ENCODE data around the gene ACTL7B.
A peak's percentile ranks its signal among the peaks of the same experiment; 100 is the strongest.
"Not testable (repeated sequence)": the region's sequence is repeated elsewhere in the genome, so short reads cannot be mapped to it uniquely, and the experiment has no call there.

The ACTL7B gene

DNA sequence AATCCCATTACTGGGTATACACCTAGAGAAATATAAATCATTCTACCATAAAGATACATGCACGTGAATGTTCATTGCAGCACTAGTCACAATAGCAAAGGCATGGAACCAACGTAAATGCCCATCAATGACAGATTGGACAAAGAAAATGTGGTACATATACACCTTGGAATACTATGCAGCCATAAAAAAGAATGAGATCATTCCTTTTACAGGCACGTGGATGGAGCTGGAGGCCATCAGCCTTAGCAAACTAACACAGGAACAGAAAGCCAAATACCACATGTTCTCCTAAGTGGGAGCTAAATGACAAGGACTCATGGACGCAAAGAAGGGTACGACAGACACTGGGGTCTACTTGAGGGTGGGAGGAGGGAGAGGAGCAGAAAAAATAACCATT, 16.2 kb downstream of the ACTL7B start:
- DNase-seq: not testable (repeated sequence)

DNA sequence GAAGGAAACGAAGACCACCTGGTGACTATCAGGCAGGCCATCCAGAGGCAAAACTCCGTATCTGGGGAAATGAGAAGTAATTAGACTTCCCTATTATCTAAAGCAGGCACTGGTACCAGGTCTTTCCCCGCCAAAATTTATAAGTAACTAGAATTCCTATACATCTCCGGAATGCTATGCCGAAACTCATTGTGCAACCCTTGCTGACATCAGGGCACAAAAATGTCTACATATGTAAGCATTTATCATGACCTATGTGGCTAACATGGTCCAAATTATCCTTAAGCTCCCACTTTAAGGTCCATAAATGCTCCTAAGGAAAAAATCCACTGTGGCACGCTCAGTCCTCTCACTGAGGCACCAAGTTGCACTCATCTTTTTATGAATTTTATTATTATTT, 17.8 kb downstream of the ACTL7B start:
- DNase-seq: no peak

DNA sequence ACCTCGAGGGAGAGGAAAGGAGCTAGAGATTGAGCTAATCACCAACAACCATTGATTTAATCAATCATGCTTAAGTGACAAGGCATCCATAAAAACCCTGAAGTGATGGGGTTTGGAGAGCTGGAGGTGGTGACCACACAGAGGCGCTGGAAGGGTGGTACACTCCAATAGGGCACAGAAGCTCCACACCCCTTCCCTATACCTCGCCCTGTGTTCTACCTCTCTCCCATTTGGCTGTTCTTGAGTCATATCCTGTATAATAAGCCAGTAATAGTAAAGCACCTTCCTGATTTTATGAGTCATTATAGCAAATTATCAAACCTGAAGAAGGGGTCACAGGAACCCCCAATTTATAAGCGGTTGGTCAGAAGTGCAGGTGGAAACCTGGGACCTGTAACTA, 18.3 kb downstream of the ACTL7B start:
- DNase-seq: no peak

DNA sequence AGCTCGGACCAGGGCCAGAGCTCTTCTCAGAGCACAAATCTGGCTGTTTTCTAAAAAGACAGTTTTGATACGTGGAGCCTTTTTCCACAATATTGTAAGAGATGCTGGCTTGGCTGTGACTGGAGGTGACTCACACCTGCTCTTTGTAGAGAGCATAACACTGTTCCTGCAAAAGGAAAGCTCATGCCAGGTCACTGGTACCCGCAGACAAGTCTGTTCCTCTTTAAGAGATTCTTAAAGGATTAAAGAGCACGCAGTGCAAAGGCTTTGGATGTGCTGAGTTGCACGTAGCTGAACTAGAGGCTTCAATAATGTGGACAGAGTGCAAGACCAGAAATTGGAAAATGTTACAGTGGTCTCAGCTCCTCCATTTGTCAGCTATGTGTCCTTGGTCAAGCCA, 19.0 kb downstream of the ACTL7B start:
- DNase-seq: no peak

DNA sequence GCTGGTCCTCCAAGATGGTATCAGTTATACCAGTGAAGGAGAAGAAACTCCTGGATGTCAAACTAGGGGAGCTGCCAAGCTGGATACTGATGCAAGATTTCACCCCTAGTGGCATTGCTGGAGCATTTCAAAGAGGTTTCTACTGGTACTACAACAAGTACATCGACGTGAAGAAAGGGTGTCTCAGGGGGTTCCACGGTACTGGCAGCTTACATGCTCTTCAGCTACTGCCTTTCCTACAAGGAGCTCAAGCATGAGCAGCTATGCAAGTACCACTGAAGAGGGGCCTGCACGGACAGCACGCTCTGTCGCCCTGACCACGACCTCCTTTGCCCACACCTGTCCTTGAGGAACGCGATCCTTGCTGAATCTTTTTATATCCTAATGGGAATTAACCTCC, 19.5 kb downstream of the ACTL7B start:
- DNase-seq: no peak

DNA sequence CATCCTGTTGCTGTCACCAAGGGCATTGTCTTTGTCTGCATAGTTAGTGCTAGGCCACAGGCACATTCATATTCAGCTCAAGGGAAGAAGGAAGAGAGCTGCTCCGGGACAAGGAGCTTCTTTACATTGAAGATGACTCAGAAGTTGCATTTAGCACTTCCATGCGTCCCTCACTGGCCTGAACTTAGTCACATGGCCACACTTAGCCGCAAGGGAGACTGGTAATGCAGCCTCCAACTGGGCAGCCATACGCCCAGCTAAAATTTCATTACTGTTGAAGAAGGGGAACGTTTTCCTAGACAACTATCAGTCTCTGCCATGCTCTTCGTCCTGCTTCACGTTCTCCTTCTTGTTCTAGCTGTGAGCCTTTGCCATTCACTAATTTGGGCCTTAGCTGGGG, 20.0 kb downstream of the ACTL7B start:
- peak; percentile 53 for DNase-seq

DNA sequence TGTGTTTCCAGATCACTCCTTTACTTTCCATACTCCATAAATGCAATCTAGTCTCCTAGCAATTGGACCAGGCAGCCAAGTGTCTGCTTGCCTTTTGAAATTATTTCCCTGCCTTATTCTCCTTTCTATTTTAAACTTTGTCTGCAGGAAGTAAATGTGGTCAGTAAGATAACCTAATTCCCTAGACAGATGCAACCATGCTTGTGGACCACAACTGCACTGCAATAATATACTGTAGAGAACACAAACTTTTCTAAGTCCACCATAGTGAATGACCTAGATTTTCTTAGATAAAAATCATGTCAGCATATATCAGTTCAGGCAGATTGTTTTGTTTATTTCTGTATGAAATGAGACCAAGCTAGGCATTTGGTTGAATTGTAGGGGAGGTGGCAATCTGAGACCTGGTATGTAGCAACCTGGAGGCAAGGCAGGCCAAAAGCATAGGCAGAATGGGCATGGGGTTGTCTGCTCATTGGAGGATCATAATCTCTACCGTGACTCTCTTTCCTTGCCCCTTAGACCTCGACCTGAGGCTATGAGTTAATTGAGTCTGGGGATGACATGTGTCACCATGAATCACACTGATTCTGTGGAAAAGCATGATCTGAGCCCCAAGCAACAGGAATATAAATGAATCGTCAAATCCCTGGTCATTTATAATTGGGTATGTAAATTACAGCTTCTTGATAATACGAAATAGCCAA, 20.7 kb downstream of the ACTL7B start:
- no peak for DNase-seq

DNA sequence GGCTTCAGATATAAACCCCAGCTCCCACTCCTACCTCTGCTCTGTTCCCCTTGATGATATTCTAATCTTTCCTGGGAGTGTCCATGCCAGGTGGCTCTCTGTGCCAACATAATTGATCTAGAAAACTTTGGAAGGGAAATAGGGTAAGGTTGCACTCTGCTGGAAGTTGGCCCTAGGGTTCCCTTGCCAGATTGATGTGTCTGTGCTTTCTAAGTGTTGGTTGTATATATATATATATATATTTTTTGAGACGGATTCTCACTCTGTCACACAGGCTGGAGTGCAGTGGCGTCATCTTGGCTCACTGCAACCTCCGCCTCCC, 23.6 kb downstream of the ACTL7B start:
- no peak for DNase-seq

DNA sequence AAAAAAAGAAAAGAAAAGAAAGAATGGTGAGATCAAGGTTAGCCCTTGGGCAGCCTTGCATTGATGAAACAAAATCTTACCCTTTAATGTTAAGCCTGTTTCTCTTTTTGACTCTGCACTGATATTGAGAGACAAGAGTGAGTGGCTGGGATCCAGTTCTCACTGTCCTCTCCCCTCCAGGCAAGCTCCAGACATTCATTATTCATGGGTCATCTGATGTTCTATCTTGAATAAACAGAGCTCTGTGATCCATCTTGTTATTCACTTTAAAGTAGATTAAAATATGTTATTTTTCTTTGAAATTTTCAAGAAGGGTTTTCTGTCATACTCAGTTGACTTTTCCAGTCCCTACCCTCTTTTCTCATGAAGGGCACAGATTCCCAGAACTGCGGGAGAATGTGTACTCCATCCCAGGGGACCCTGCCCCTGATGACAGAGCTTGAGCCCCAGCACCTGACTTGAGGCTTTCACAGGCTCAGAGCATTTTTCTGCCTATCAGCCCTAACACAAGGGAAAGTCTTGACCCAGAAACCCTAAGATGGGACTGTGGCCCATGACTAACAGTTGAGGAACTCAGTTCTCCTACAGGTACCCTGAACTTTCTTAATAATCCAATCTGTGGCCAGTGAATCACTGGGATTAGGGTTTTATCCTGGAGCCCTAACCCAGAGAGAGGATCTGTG, 24.1 kb downstream of the ACTL7B start:
- DNase-seq: no peak

DNA sequence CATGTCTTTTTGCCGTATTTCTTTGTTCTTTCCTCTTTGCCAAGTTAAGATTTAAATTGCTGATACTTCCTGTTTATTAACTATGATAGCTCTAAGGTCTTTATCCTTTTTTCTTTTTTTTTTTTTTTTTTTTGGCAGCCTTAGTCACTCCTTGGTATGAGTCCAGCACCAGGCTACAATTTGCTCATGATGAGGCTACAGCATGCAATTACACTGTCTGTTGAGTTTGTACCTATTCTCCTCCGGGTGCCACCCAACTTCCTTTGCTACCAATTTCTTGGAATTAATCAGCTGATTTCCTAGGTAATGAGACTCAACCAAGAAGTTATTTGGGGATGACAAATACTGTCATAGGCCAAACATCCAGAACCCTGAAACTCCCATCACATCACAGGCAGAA, 25.5 kb downstream of the ACTL7B start:
- DNase-seq: no peak

DNA sequence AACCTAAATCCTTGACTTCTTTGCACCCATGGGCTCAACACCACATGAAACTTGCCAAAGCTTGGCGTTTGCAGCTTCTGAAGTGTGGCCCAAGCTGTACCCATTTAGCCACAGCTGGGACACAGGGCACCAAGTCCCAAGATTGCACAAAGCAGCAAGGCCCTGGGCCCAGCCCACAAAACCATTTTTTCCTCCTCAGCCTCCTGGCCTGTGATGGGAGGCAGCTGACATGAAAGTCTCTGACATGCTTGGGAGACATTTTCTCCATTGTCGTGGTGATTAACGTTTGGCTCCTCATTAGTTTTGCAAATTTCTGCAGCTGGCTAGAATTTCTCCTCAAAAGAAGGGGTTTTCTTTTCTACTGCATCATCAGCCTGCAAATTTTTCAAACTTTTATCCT, 32.0 kb downstream of the ACTL7B start:
- DNase-seq: no peak

DNA sequence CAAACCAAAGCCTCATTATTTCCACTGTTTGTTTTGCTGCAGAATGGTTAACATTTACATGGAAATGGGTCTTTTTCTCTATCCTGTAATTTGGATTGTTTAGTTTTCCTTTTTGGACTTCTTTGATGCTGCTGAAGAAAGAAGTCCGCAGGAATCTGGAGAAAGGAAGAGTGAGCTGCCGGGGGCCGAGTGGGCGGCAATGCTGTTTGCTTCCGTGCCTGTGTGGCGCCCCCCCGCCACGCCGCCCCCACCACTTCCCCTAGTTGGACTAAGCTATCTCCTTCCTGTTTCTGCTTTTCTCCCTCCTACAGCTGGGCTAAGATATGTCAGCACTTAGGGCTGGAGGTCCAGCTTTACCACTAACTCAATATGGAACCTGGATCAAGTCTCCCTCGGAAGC, 39.7 kb downstream of the ACTL7B start:
- peak; percentile 53 for DNase-seq

DNA sequence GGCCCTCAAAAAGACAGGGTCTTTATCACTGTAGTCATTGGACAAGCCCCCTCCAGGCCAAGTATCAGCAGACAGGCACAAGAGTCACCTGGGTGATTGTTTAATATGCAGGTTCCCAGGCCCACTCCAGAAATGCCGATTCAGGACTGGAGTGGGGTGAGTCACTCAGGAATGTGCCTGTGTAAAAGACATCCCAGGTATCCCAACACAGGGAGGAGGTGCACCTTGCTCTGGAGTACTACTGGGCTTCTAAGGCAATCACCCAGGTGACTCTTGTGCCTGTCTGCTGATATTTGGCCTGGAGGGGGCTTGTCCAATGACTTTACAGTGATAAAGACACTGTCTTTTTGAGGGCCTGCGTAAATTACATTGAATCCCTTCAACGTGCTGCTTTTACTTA, 40.6 kb downstream of the ACTL7B start:
- no peak for DNase-seq

DNA sequence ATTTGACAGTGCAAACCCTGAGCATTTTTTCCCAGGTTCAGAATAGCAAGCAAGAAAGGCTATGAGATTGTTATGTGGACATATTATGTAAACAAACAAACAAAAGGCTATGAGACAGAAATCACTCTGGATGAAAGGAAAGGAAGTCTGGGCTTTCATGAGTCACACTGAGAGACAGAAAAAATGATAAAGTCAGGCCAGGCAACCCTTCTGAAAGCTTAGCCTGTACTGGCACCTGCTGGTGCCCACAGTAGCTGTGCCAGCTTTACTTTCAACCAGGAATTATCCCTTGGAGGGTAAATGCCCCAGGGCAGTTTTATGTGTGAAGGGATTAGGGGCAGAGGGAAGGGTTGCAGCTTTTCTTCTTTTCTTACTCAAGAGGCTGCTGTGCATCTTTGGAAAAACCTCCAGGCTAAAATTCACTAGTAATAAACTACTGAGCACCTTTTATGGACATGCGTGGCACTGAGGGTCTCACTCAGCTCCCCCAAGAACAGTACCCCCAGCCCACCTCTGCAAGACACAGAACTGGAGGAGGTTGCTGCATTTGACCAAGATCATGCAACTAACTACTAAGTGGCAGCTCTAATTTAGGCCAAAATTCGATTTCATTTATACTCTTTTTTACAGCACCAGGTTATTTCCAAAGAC, 41.7 kb downstream of the ACTL7B start:
- peak; percentile 62 for DNase-seq

DNA sequence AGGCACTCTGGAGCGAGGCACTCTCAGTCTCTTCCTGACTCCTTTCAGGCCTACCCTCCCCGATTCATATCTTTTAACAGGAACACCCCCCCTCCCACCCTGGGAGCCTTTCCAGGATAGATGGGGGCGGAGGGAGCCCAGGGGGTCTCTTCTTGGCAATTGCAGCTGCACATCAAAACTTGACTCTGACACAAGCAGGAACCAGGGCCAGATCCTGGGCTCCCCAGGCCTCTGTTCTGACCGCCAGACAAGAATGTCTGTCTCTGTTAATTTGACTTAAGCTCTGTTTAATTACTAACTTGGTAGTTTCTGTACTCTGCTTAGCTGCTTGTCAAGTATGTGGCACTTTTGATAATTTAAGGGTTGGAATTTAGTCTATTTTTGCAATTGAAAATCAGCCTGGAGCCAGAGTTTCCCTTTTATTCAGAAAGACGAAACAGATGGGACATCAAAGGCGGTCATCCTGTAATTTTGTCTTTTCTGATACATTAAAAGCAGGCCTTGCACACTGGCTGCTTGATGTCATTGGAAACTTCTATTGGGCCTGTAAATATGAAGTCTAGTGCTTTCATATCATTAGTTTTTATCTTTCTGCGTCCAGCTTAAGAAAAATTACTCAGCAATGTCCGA, 43.3 kb downstream of the ACTL7B start:
- no peak for DNase-seq

DNA sequence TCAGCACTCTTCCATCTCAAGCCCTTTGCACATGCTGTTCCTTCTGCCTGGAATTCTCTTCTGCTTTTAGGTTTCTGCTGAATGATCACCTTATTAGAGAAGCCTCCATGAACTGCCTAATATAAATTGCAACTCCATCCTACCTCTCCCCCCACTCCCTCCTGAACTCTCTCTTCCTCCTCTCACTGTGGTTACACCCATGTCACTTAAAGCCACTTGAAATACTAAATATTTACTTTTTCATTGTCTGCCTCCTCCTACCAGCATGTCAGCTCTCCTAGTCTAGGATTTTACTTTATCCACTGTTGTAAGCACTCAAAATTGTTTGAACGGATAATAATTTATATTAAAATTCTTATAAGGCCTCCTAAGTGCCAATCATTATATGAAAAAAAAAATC, 43.8 kb downstream of the ACTL7B start:
- no peak for DNase-seq

DNA sequence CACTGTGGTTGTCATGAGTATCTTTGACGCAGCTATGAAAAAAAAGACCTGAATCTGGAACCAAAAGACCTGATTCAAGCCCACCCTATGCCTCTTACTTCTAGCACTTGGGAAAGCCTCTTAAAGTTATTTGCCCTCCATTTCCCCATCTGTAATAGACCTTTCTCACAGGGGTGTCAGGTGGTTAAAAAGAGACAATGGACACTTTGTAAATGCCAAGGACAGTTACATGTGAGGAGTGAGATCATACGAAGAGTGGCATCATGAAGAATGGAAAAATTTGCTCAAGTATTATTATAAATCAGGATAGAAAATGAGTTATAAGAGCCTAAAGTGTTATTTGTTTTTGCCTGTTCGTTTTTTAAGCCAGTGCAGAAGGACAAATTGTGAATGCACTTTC, 46.5 kb downstream of the ACTL7B start:
- no peak for DNase-seq

Data from suppressor macrophage treated with lipopolysaccharide for 4 hours (primary cell).